WTC11 (cell line): ENCODE results near the gene ADCK2. TPM values are rescaled to one million over a fixed set of nuclear protein-coding genes. Genes with fewer than 3 reads are reported as not detected.
A peak's percentile ranks its signal among the peaks of the same experiment; 100 is the strongest.
"Not testable (repeated sequence)": the region's sequence is repeated elsewhere in the genome, so short reads cannot be mapped to it uniquely, and the experiment has no call there.

ENCODE experiments used
- ATAC-seq: fragments of 200-7000 bp; cut with Tn5 transposase; 2 replicates; pipeline ENCODE4 v1.10.0; 2021; ENCODE audit warnings: mild to moderate bottlenecking, moderate library complexity
- CTCF ChIA-PET: fragments of 300-600 bp; sonication (Branson Sonifier 250); formaldehyde crosslinking; loops from one replicate; lab custom pipeline; 2021; ENCODE audit warnings: antibody characterized with exemption; lab: Charles Lee
- POLR2A ChIA-PET: fragments of 350-600 bp; sonication (Branson Sonifier 250); formaldehyde crosslinking; loops from one replicate; lab custom pipeline; 2021; ENCODE audit warnings: antibody characterized with exemption; lab: Charles Lee
- DNase-seq: peaks from one replicate; pipeline ENCODE4 v3.0.0; 2021; ENCODE audit warnings: low spot score
- H3K27ac Mint-ChIP-seq: 2 replicates; pipeline ENCODE4 v1.8.0; 2021; ENCODE audit warnings: mixed read lengths
- H3K27me3 Mint-ChIP-seq: 2 replicates; pipeline ENCODE4 v1.8.0; 2021; ENCODE audit warnings: low read depth, mild to moderate bottlenecking, moderate library complexity, mixed read lengths
- H3K36me3 Mint-ChIP-seq: 2 replicates; pipeline ENCODE4 v1.8.0; 2021; ENCODE audit warnings: mixed read lengths
- H3K4me1 Mint-ChIP-seq: 2 replicates; pipeline ENCODE4 v1.8.0; 2022; ENCODE audit warnings: mixed read lengths
- H3K4me3 Mint-ChIP-seq: 2 replicates; pipeline ENCODE4 v1.8.0; 2021; ENCODE audit warnings: mild to moderate bottlenecking, moderate library complexity, mixed read lengths
- H3K9me3 Mint-ChIP-seq: 2 replicates; pipeline ENCODE4 v1.8.0; 2021; ENCODE audit warnings: mixed read lengths
- ATF1 ChIP-seq: sonication (generic); formaldehyde crosslinking; IDR thresholded peaks from 2 replicates; pipeline ENCODE4 v1.8.1; 2023; ENCODE audit warnings: mild to moderate bottlenecking, moderate library complexity, missing genetic modification reagents
- ETV6 ChIP-seq: sonication (generic); formaldehyde crosslinking; IDR thresholded peaks from 2 replicates; pipeline ENCODE4 v1.8.1; 2022; ENCODE audit warnings: mild to moderate bottlenecking, missing genetic modification reagents
- HMGXB4 ChIP-seq: sonication (generic); formaldehyde crosslinking; IDR thresholded peaks from 2 replicates; pipeline ENCODE4 v1.8.1; 2023; ENCODE audit warnings: mild to moderate bottlenecking, moderate library complexity, missing genetic modification reagents
- NR3C1 ChIP-seq: sonication (generic); formaldehyde crosslinking; conservative IDR thresholded peaks from 2 replicates; pipeline ENCODE4 v1.8.1; 2023; ENCODE audit warnings: low read depth, mild to moderate bottlenecking, missing genetic modification reagents
- OVOL2 ChIP-seq: fragments of 250-450 bp; sonication (Bioruptor Pico); IDR thresholded peaks from 2 replicates; pipeline ENCODE4 v1.9.0; 2021; ENCODE audit warnings: mild to moderate bottlenecking, borderline replicate concordance
- SMAD4 ChIP-seq: sonication (generic); formaldehyde crosslinking; IDR thresholded peaks from 2 replicates; pipeline ENCODE4 v1.8.0; 2022; ENCODE audit warnings: mild to moderate bottlenecking, missing genetic modification reagents
- SP1 ChIP-seq: sonication (generic); formaldehyde crosslinking; conservative IDR thresholded peaks from 2 replicates; pipeline ENCODE4 v1.8.1; 2022; ENCODE audit warnings: missing genetic modification reagents
- STAT6 ChIP-seq: sonication (generic); formaldehyde crosslinking; conservative IDR thresholded peaks from 2 replicates; pipeline ENCODE4 v1.8.1; 2023; ENCODE audit warnings: mild to moderate bottlenecking, low read depth, missing genetic modification reagents, moderate library complexity
- ZNF425 ChIP-seq: fragments of 250-450 bp; sonication (Bioruptor Pico); conservative IDR thresholded peaks from 2 replicates; pipeline ENCODE4 v1.9.0; 2021; ENCODE audit warnings: mild to moderate bottlenecking
- total RNA-seq: library from RNA; stranded (reverse); gene quantifications from 3 replicates; pipeline ENCODE4 v1.2.3, GENCODE V29; 2021
- TF ChIP-seq, protein P1 (sequence below): sonication (generic); formaldehyde crosslinking; IDR thresholded peaks from 2 replicates; pipeline ENCODE4 v1.8.0; 2023; ENCODE audit warnings: mild to moderate bottlenecking, missing genetic modification reagents
- TF ChIP-seq, protein P2 (sequence below): sonication (generic); formaldehyde crosslinking; IDR thresholded peaks from 2 replicates; pipeline ENCODE4 v1.8.1; 2022; ENCODE audit warnings: mild to moderate bottlenecking, moderate library complexity, missing genetic modification reagents
- TF ChIP-seq, protein P3 (sequence below): sonication (generic); formaldehyde crosslinking; IDR thresholded peaks from 2 replicates; pipeline ENCODE4 v1.8.1; 2023; ENCODE audit warnings: mild to moderate bottlenecking, missing genetic modification reagents

ADCK2 gene
- total RNA-seq, 1 experiment from 2014 or later = 12.7 TPM

- TF ChIP-seq, protein P1, sequence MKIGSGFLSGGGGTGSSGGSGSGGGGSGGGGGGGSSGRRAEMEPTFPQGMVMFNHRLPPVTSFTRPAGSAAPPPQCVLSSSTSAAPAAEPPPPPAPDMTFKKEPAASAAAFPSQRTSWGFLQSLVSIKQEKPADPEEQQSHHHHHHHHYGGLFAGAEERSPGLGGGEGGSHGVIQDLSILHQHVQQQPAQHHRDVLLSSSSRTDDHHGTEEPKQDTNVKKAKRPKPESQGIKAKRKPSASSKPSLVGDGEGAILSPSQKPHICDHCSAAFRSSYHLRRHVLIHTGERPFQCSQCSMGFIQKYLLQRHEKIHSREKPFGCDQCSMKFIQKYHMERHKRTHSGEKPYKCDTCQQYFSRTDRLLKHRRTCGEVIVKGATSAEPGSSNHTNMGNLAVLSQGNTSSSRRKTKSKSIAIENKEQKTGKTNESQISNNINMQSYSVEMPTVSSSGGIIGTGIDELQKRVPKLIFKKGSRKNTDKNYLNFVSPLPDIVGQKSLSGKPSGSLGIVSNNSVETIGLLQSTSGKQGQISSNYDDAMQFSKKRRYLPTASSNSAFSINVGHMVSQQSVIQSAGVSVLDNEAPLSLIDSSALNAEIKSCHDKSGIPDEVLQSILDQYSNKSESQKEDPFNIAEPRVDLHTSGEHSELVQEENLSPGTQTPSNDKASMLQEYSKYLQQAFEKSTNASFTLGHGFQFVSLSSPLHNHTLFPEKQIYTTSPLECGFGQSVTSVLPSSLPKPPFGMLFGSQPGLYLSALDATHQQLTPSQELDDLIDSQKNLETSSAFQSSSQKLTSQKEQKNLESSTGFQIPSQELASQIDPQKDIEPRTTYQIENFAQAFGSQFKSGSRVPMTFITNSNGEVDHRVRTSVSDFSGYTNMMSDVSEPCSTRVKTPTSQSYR (CRISPR knock-in tag) = no peak
- TF ChIP-seq NR3C1 = no peak
Observed at GRCh38 chr7:140689199-140690152, 16.7 kb downstream of the ADCK2 start (continued).

DNA sequence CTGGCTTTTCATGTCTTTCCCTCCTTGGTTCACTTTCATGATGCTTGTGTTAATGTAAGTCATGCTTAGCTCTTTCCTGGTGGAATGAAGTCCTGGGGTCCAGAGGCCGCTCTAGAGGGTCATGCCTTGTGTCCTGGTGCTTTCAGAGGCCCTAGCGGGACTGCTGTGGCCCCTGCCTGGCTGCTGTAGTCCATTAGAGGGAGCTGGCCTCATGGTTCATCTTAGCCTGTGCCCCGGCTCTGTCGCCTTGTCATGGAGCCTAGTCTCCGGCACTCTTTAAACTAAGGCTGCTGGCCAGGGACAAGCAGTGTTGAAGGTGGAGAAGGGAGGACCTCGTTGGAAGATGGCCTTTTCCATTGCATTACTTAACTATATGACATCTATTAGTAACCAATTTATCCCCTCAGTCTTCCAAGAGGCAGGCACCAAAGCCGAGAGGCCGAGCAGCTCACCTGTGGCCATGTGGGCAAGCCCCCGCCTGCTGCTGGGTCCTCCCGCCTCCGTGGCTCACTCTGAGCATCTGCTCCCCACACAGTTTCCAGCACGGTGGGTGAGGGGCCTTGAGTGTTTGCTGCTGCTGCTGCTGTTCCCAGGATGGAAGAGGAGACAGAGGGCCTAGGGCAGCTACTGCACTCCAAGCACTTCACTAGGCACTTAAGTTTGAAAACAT is 18.8 kb downstream of the ADCK2 start:
- H3K27ac Mint-ChIP-seq = no peak overlapping the region
- no peaks in the 10 kb centered on the region for H3K9me3 Mint-ChIP-seq
- no peak overlapping the region for H3K4me3 Mint-ChIP-seq
- H3K27me3 Mint-ChIP-seq = no peaks in the 10 kb centered on the region
- TF ChIP-seq STAT6 (CRISPR knock-in tag) (no peak), ATF1 (CRISPR knock-in tag) (no peak)
- no peaks in the 10 kb centered on the region for H3K36me3 Mint-ChIP-seq
- DNase-seq (peak; percentile 46), ATAC-seq (peak; percentile 78)
- H3K4me1 Mint-ChIP-seq = peaks cover 8% of the 10 kb centered on the region
- CTCF ChIA-PET = interaction anchor here (0.7 to 1.5 kb wide), 5 partner anchors 11 to 53 kb away, joined by 3 to 6 read pairs (median 3); no protein-coding TSS in a partner anchor
- POLR2A ChIA-PET = no interaction called here

DNA sequence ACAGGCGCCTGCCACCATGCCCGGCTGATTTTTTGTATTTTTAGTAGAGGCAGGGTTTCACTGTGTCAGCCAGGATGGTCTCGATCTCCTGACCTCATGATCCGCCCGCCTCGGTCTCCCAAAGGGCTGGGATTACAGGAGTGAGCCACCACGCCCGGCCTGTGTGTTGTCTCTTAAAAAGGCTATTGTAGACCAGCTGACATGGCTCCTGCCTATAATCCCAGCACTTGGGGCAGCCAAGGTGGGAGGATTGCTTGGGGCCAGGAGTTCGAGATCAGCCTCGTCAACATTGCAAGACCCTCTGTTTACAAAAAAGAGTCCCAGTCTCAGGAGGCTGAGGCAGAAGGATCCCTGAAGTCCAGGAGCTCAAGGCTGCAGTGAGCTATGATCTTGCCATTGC is 21.1 kb downstream of the ADCK2 start:
- H3K4me3 Mint-ChIP-seq, ATAC-seq, H3K9me3 Mint-ChIP-seq, CTCF ChIA-PET, POLR2A ChIA-PET, H3K27ac Mint-ChIP-seq, DNase-seq, H3K27me3 Mint-ChIP-seq, H3K36me3 Mint-ChIP-seq: not testable (repeated sequence)
- peaks cover 20% of the 10 kb centered on the region for H3K4me1 Mint-ChIP-seq

DNA sequence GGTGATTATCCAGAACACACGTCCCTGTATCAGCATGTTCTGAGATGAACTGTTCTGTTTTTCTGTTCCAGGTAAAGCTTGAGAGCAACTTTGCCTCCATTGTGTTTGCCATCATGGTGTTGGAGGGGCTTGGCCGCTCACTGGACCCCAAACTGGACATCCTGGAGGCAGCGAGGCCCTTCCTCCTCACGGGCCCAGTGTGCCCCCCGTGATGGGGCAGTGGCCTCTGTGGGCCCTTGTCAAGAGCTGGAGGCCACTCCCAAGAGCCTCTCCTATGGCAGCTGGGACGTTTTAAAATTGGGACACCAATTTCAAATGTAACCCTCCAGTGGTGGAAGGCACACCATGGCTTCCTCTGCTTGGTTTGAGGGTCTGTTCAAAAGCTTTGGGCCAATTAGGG is 21.8 kb downstream of the ADCK2 start:
- Mint-ChIP-seq H3K27me3 (no peaks in the 10 kb centered on the region), H3K27ac (no peak overlapping the region), H3K4me3 (no peak overlapping the region), H3K9me3 (no peaks in the 10 kb centered on the region), H3K4me1 (peaks cover 20% of the 10 kb centered on the region), H3K36me3 (no peaks in the 10 kb centered on the region)
- ATAC-seq (no peak), DNase-seq (no peak)
- ChIA-PET CTCF (no interaction called here), POLR2A (interaction anchor here (0.7 kb wide), 1 partner anchor 27 kb away, joined by 4 read pairs; no protein-coding TSS in a partner anchor)
- TF ChIP-seq SP1 (CRISPR knock-in tag) (no peak), OVOL2 (CRISPR knock-in tag) (no peak), SMAD4 (CRISPR knock-in tag) (no peak), HMGXB4 (CRISPR knock-in tag) (no peak), ETV6 (CRISPR knock-in tag) (no peak), ZNF425 (CRISPR knock-in tag) (no peak)
- TF ChIP-seq, protein P2, sequence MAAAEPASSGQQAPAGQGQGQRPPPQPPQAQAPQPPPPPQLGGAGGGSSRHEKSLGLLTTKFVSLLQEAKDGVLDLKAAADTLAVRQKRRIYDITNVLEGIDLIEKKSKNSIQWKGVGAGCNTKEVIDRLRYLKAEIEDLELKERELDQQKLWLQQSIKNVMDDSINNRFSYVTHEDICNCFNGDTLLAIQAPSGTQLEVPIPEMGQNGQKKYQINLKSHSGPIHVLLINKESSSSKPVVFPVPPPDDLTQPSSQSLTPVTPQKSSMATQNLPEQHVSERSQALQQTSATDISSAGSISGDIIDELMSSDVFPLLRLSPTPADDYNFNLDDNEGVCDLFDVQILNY (CRISPR knock-in tag) = no peak
- TF ChIP-seq, protein P3, sequence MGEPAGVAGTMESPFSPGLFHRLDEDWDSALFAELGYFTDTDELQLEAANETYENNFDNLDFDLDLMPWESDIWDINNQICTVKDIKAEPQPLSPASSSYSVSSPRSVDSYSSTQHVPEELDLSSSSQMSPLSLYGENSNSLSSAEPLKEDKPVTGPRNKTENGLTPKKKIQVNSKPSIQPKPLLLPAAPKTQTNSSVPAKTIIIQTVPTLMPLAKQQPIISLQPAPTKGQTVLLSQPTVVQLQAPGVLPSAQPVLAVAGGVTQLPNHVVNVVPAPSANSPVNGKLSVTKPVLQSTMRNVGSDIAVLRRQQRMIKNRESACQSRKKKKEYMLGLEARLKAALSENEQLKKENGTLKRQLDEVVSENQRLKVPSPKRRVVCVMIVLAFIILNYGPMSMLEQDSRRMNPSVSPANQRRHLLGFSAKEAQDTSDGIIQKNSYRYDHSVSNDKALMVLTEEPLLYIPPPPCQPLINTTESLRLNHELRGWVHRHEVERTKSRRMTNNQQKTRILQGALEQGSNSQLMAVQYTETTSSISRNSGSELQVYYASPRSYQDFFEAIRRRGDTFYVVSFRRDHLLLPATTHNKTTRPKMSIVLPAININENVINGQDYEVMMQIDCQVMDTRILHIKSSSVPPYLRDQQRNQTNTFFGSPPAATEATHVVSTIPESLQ = no peak
